ENCODE data around the gene ADAMTS19. TPM values are rescaled to one million over a fixed set of nuclear protein-coding genes. Genes with fewer than 3 reads are reported as not detected.
A peak's percentile ranks its signal among the peaks of the same experiment; 100 is the strongest.

ADAMTS19 gene
- total RNA-seq, 1 donor: 9.5 TPM

DNA sequence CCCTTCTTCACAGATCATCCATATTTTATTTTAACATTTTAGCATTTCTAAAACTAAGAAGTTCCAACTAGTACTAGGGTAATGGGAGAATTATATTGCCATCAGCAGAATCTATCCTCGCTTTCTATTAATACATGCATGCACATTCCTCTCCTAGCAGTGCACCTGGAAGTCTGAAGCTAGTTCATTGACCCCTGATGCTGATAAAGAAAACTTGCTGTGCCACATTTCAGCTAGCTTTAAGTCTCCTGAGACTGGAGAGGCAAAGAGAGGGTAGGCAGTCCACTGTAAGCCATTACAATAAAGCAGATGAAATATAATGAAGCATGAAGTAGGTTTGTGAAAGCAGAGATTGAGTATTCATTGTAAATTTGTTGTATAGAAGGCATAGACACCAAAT lies 303.6 kb downstream of the ADAMTS19 start:
- TF ChIP-seq, protein P1, sequence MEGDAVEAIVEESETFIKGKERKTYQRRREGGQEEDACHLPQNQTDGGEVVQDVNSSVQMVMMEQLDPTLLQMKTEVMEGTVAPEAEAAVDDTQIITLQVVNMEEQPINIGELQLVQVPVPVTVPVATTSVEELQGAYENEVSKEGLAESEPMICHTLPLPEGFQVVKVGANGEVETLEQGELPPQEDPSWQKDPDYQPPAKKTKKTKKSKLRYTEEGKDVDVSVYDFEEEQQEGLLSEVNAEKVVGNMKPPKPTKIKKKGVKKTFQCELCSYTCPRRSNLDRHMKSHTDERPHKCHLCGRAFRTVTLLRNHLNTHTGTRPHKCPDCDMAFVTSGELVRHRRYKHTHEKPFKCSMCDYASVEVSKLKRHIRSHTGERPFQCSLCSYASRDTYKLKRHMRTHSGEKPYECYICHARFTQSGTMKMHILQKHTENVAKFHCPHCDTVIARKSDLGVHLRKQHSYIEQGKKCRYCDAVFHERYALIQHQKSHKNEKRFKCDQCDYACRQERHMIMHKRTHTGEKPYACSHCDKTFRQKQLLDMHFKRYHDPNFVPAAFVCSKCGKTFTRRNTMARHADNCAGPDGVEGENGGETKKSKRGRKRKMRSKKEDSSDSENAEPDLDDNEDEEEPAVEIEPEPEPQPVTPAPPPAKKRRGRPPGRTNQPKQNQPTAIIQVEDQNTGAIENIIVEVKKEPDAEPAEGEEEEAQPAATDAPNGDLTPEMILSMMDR (IDR thresholded peaks at IDR 0.05; ENCODE audit: insufficient read depth, low read depth, low read length): no peak
- no peak for DNase-seq (ENCODE audit: low read depth)

DNA sequence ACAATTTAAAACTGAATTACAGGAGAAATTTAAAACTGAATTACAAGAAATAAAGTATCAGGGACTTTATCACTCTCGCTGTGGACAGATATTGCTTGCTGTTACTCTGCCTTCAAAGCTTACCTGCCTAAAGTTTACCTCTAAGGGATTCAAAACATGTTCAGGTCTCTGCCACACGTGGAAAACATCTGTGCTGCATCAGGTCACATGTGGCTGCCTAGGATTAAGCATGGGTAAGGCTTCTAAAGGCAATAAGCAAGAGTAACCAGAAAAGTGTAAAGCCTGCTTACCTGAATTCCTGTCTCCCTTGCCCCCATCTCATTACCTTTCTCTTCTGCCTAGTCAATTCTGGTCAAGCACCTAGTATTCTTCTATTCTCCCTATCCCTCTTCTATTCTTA lies 306.7 kb downstream of the ADAMTS19 start:
- TF ChIP-seq, protein P1 (IDR thresholded peaks at IDR 0.05; ENCODE audit: insufficient read depth, low read depth, low read length): no peak
- no peak overlapping the region for H3K4me3 ChIP-seq (ENCODE audit: low read depth, low read length)
- DNase-seq (ENCODE audit: low read depth): no peak

More for the DNA sequence above, 303.6 kb downstream of the ADAMTS19 start:
- no peak overlapping the region for H3K4me3 ChIP-seq (ENCODE audit: low read depth, low read length)

DNA sequence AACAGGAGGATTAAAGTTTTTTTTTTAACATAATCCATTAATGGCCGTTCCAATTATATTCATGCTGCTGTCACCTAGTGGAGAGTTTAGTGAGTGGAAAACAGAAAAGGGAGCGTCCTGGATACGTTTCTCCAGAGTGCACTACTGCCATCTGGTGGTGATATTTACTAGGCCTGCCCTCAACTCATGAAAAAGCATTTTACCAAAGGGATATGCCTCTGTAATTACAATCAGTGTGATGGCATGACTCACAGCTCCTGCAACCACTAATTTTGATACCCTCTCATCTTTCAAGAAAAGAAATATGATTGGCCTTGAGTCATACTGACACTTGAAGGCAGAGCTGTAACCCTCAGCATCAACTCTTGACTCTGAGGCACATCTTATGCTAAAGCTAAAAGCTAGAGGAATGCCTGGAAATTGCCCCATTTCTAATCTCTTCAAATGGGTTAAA lies 307.9 kb downstream of the ADAMTS19 start:
- TF ChIP-seq, protein P1 (IDR thresholded peaks at IDR 0.05; ENCODE audit: insufficient read depth, low read depth, low read length): peak; percentile 100
- no peak overlapping the region for H3K4me3 ChIP-seq (ENCODE audit: low read depth, low read length)
- peak; percentile 92 for DNase-seq (ENCODE audit: low read depth)

DNA sequence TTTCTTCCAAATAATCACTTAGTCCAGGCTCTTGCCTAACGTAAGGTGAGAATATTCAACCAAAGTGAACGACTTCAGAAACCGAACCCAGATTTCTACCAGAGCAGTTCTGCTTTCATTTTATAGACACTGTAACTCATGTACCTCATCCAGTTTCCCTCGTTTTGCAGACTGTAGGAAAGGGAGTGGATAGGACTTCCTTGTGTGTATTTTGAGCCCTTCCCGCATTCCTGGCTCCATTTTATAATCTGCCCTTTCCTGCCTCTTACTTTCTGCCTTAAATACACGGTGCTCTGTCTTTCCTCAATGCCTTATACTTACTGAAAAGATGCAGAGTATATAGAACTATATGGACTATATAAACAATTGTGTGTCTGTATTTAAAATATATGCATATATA lies 308.6 kb downstream of the ADAMTS19 start:
- H3K4me3 ChIP-seq (ENCODE audit: low read depth, low read length): peak overlapping the region; percentile 22
- TF ChIP-seq, protein P1 (IDR thresholded peaks at IDR 0.05; ENCODE audit: insufficient read depth, low read depth, low read length): no peak
- no peak for DNase-seq (ENCODE audit: low read depth)

DNA sequence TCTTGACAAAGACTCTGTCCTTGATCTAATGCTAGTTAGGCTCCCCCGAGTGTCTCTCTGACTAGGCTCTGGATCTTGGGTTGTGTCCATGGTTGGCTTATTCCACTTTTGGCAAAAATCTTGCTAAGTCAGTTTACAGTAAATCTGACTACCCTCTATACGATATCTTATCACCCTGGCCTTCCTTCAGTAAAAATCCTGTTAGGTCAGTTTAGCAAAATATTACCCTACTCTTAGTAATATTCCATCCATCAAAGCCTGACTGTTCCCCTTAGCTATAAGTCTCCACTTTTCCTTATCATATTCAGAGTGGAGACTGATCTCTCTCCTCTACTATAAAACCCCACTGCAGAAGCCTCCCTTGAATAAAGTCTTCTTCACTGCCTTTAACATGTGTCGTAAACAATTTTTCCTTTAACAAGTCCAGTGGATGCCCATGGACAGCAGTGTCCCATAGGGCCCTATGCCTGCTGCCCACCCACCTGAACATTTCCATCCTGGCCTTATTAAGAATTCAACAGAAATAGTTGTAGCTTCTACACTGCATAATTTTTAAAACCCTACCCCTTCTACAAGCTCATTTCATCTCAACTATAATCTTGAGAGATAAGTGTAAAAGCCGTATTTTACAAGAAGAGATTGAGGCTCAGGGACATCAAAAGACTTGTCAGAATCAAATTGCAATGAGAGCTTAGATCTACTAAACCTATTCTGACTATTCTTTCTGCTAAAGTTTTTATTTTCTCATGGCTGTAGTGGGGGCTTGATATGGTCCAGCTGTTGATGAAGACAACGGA lies 310.1 kb downstream of the ADAMTS19 start:
- DNase-seq (ENCODE audit: low read depth): no peak
- no peak overlapping the region for H3K4me3 ChIP-seq (ENCODE audit: low read depth, low read length)
- TF ChIP-seq, protein P1 (IDR thresholded peaks at IDR 0.05; ENCODE audit: insufficient read depth, low read depth, low read length): no peak

DNA sequence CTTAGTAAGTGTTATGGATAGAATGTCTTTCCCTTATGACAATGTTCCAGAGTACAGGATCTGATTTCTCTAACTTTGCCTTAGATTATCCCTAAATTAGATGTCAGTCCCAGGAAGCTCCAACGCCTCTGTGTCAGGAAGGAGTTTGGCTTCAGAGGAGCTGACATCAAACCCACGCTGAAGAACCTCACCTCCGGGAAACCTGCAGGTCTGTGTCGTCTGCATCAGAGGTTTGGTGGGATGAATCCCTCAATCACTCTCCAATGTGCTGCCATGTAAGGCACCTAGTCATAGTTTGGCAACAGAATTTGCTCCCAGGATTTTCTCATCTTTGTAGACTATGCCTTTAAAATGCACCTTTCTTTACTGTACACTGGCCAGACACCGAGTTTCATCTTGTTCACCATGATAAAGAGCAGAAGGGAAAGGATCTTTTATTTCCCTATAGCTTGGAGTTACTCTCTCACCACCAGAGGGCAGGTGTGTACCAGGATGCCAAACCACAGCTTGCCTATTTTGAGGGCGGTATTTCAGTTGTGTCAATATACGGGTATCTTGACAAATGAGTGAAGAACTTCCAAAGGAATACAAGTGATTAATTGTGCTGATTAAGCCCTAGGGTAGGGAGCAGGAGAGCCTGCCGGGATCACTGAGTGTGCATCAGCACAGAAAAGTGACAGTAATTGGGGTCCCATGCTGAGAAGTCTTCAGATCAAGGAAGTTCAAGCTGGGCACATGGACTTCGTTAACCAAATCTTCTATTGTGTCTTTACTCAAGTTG lies 311.1 kb downstream of the ADAMTS19 start:
- TF ChIP-seq, protein P1 (IDR thresholded peaks at IDR 0.05; ENCODE audit: insufficient read depth, low read depth, low read length): peak; percentile 87
- peak; percentile 58 for DNase-seq (ENCODE audit: low read depth)
- no peak overlapping the region for H3K4me3 ChIP-seq (ENCODE audit: low read depth, low read length)

Measured in fibroblast of villous mesenchyme (primary cell).